K562 (cell line): Measurements from ENCODE around the gene PNMA8B. TPM values are rescaled to one million over a fixed set of nuclear protein-coding genes. Genes with fewer than 3 reads are reported as not detected.
A peak's percentile ranks its signal among the peaks of the same experiment; 100 is the strongest.

Experiments
- CBFB ChIP-seq: sonication (generic); formaldehyde crosslinking; IDR thresholded peaks from 2 replicates; pipeline ENCODE4 v1.4.0; 2020; ENCODE audit warnings: mild to moderate bottlenecking, missing genetic modification reagents
- CEBPG ChIP-seq, 3 experiments: fragments of 200-800 bp in 1 of 3; sonication (Bioruptor generic) in 1 of 3; sonication (generic) in 1 of 3; formaldehyde crosslinking in 1 of 3; IDR thresholded peaks in 2 of 3; conservative IDR thresholded peaks in 1 of 3; 2 replicates each; pipeline versions ENCODE4 v1.6.1 to v1.8.0; 2016 to 2022; ENCODE audit warnings: missing compliant biosample characterization in 2 of 3, missing genetic modification characterization in 2 of 3, mild to moderate bottlenecking in 1 of 3, missing genetic modification reagents in 1 of 3
- CTCF ChIP-seq, 3 experiments: IDR thresholded peaks in 2 of 3; conservative IDR thresholded peaks in 1 of 3; 2 replicates each; pipeline ENCODE4 v1.5.1; 2011 to 2012; ENCODE audit warnings: low read length in 3 of 3, mild to moderate bottlenecking in 3 of 3, control low read depth in 2 of 3, improper control_type of control experiment in 1 of 3, inconsistent platforms in 1 of 3, low read depth in 1 of 3, mixed read lengths in 1 of 3, moderate library complexity in 1 of 3; ENCODE audit not compliant: insufficient read depth in 2 of 3
- EZH2 ChIP-seq: IDR thresholded peaks from 2 replicates; pipeline ENCODE4 v1.6.1; 2012; ENCODE audit warnings: low read depth, mild to moderate bottlenecking, inconsistent platforms, low read length, borderline replicate concordance
- HMG20A ChIP-seq: fragments of 450-650 bp; formaldehyde crosslinking; conservative IDR thresholded peaks from 2 replicates; pipeline ENCODE4 v1.4.0; 2020; ENCODE audit warnings: mild to moderate bottlenecking, mixed read lengths
- PML ChIP-seq: IDR thresholded peaks from 2 replicates; pipeline ENCODE4 v1.6.1; 2012; ENCODE audit warnings: low read length, inconsistent platforms
- RBM14 ChIP-seq: fragments of 200-400 bp; formaldehyde crosslinking; IDR thresholded peaks from 2 replicates; pipeline ENCODE4 v1.6.1; 2018; ENCODE audit warnings: low read depth, mild to moderate bottlenecking, low read length, moderate library complexity, borderline replicate concordance; ENCODE audit not compliant: insufficient read depth
- RBM39 ChIP-seq: fragments of 200-400 bp; formaldehyde crosslinking; optimal IDR thresholded peaks from 2 replicates; pipeline ENCODE3; 2018; ENCODE audit warnings: low read depth, low read length
- THAP12 ChIP-seq: fragments of 250-450 bp; sonication (Bioruptor Pico); IDR thresholded peaks from 2 replicates; pipeline ENCODE4 v1.9.0; 2021; ENCODE audit warnings: mild to moderate bottlenecking, inconsistent platforms
- ZNF263 ChIP-seq: sonication (generic); formaldehyde crosslinking; IDR thresholded peaks from 2 replicates; pipeline ENCODE4 v1.8.0; 2022; ENCODE audit warnings: mild to moderate bottlenecking, missing genetic modification reagents, borderline replicate concordance
- polyA plus RNA-seq, 8 experiments: library from polyadenylated mRNA; depleted of rRNA in 4 of 8; stranded (reverse) in 5 of 8; unstranded in 3 of 8; fragments of >200 nt; fragmentation: Nextera tagmentation in 2 of 8; fragmentation: Illumina TruSeq in 1 of 8; extraction: Ambion mirVana in 2 of 8; extraction: Trizol in 1 of 8; gene quantifications; 2 replicates each; pipeline versions ENCODE4 v1.2.1 to v1.2.3, GENCODE V29; 2011 to 2014; ENCODE audit warnings: inconsistent platforms in 1 of 8, missing spikeins in 1 of 8
- total RNA-seq, 7 experiments: library from RNA; depleted of rRNA in 6 of 7; stranded (reverse); fragments of >200 nt in 6 of 7; fragmentation: Illumina TruSeq in 2 of 7; extraction: Trizol in 2 of 7; gene quantifications; 2 replicates each; pipeline versions ENCODE4 v1.2.1 to v1.2.3, GENCODE V29; 2011 to 2021; ENCODE audit warnings: low replicate concordance in 1 of 7
- TF ChIP-seq, protein P1 (sequence below), 2 experiments: fragments of 450-650 bp; formaldehyde crosslinking in 1 of 2; IDR thresholded peaks; 2 replicates each; pipeline versions ENCODE4 v1.4.0 to v1.6.1; 2014 to 2020; ENCODE audit warnings: mild to moderate bottlenecking in 2 of 2, borderline replicate concordance in 1 of 2, low read depth in 1 of 2
- TF ChIP-seq, protein P2 (sequence below): fragments of 450-650 bp; formaldehyde crosslinking; conservative IDR thresholded peaks from 2 replicates; pipeline ENCODE4 v1.4.0; 2022; ENCODE audit warnings: mild to moderate bottlenecking, missing genetic modification characterization

PNMA8B gene
- total and polyA plus RNA-seq, 9 of the 15 experiments (the other 6 are each of a cell fraction or from before 2014, with no cell fraction given) = not detected

DNA sequence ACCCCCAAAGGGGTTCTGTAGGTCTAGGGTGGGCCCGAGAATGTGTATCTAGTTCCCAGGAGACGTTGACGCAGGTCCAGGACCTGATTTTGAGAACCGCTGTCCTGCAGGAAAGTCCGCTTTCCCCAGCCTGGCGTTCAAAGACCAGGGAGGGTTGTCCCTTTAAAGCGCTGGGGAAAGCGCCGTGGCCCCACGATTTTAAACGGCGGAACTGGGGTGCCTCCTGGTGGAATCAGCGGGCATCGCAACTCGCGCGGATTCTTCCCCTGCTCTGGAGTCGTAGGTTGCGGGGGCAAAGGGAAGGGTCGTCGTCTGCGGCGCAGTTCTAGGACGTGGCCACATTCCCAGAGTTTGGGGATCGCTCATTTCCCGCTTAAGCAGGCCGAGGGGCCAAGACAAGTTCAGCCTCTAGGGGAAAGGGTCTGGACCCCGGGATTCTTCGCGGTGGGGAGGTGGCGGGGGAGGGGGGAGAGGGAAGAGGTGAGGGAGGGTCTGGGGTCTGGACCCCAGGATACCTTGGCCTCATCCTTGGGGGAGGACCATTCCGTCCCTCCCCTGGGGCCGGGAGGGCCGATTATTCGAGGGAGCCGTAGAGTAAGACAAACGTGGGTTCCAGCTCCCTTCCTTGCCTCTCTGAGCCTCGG, 7.7 kb downstream of the PNMA8B start (continued):
- TF ChIP-seq, protein P1, sequence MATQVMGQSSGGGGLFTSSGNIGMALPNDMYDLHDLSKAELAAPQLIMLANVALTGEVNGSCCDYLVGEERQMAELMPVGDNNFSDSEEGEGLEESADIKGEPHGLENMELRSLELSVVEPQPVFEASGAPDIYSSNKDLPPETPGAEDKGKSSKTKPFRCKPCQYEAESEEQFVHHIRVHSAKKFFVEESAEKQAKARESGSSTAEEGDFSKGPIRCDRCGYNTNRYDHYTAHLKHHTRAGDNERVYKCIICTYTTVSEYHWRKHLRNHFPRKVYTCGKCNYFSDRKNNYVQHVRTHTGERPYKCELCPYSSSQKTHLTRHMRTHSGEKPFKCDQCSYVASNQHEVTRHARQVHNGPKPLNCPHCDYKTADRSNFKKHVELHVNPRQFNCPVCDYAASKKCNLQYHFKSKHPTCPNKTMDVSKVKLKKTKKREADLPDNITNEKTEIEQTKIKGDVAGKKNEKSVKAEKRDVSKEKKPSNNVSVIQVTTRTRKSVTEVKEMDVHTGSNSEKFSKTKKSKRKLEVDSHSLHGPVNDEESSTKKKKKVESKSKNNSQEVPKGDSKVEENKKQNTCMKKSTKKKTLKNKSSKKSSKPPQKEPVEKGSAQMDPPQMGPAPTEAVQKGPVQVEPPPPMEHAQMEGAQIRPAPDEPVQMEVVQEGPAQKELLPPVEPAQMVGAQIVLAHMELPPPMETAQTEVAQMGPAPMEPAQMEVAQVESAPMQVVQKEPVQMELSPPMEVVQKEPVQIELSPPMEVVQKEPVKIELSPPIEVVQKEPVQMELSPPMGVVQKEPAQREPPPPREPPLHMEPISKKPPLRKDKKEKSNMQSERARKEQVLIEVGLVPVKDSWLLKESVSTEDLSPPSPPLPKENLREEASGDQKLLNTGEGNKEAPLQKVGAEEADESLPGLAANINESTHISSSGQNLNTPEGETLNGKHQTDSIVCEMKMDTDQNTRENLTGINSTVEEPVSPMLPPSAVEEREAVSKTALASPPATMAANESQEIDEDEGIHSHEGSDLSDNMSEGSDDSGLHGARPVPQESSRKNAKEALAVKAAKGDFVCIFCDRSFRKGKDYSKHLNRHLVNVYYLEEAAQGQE (IDR thresholded peaks at IDR 0.05; ENCODE audit: borderline replicate concordance) = peak; percentile 95
- TF ChIP-seq, protein P1 (CRISPR knock-in tag; IDR thresholded peaks at IDR 0.05; ENCODE audit: low read depth) = no peak
- TF ChIP-seq PML (no peak), ZNF263 (CRISPR knock-in tag) (0 out of 2 replicates have a peak, but pooled peaks have one; percentile 40), RBM39 (no peak), HMG20A (CRISPR knock-in tag) (no peak), THAP12 (CRISPR knock-in tag) (no peak), EZH2 (no peak), RBM14 (no peak), CTCF (IDR thresholded peaks at IDR 0.05 in 2 of 3, conservative IDR thresholded peaks at IDR 0.05 in 1 of 3; ENCODE audit: insufficient read depth in 2 of 3, low read depth in 1 of 3, low read length in 3 of 3) (peak; percentile 94 to 97 (median 95)), CBFB (no peak), CEBPG (CRISPR knock-in tag; IDR thresholded peaks at IDR 0.05) (no peak), CEBPG (tag; conservative IDR thresholded peaks at IDR 0.05 in 1 of 2, IDR thresholded peaks at IDR 0.05 in 1 of 2) (no peak)
- TF ChIP-seq, protein P2, sequence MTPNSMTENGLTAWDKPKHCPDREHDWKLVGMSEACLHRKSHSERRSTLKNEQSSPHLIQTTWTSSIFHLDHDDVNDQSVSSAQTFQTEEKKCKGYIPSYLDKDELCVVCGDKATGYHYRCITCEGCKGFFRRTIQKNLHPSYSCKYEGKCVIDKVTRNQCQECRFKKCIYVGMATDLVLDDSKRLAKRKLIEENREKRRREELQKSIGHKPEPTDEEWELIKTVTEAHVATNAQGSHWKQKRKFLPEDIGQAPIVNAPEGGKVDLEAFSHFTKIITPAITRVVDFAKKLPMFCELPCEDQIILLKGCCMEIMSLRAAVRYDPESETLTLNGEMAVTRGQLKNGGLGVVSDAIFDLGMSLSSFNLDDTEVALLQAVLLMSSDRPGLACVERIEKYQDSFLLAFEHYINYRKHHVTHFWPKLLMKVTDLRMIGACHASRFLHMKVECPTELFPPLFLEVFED = no peak
